Neuronal stem cell (in vitro differentiated cells): Measurements from ENCODE around the gene TMEM164.

Source experiments
- DNase-seq: peaks from one replicate; pipeline ENCODE4 v3.0.0-alpha.2; 2013; ENCODE audit warnings: low spot score
- H2AFZ ChIP-seq: one replicate; pipeline ENCODE4 v1.6.1; 2013; ENCODE audit warnings: mild to moderate bottlenecking, low read length, inconsistent platforms
- H2AK5ac ChIP-seq: 2 replicates; pipeline ENCODE4 v1.6.1; 2013; ENCODE audit warnings: low read depth, mild to moderate bottlenecking, inconsistent platforms, low read length, moderate library complexity, mixed read lengths
- H2BK120ac ChIP-seq: 2 replicates; pipeline ENCODE4 v1.6.1; 2013; ENCODE audit warnings: low read depth, mild to moderate bottlenecking, inconsistent platforms, low read length, moderate library complexity, mixed read lengths
- H2BK12ac ChIP-seq: one replicate; pipeline ENCODE4 v1.6.1; 2013; ENCODE audit warnings: low read length, inconsistent platforms
- H2BK15ac ChIP-seq: 2 replicates; pipeline ENCODE4 v1.6.1; 2013; ENCODE audit warnings: mild to moderate bottlenecking, low read length, inconsistent platforms, mixed read lengths
- H2BK5ac ChIP-seq: one replicate; pipeline ENCODE4 v1.6.1; 2013; ENCODE audit warnings: inconsistent platforms, mild to moderate bottlenecking, low read length, moderate library complexity
- H3K14ac ChIP-seq: one replicate; pipeline ENCODE4 v1.6.1; 2013; ENCODE audit warnings: low read length, inconsistent platforms
- H3K18ac ChIP-seq: 2 replicates; pipeline ENCODE4 v1.6.1; 2013; ENCODE audit warnings: low read length, inconsistent platforms
- H3K23ac ChIP-seq: 2 replicates; pipeline ENCODE4 v1.6.1; 2013; ENCODE audit warnings: low read depth, mild to moderate bottlenecking, mixed read lengths, low read length, inconsistent platforms; ENCODE audit not compliant: poor library complexity
- H3K27ac ChIP-seq: replicated peaks from 3 replicates; pipeline ENCODE4 v1.5.1; 2013; ENCODE audit warnings: low read length, inconsistent platforms
- H3K27me3 ChIP-seq, 3 experiments: 2 replicates each; pipeline ENCODE4 v1.6.1; 2013; ENCODE audit warnings: low read length in 3 of 3, mild to moderate bottlenecking in 2 of 3, inconsistent platforms in 1 of 3, low read depth in 1 of 3, mixed read lengths in 1 of 3, moderate library complexity in 1 of 3; ENCODE audit not compliant: control insufficient read depth in 3 of 3, insufficient read depth in 3 of 3
- H3K36me3 ChIP-seq, 2 donors: replicated peaks in 1 of 2; 2 replicates each; pipeline ENCODE4 v1.6.1; 2013; ENCODE audit warnings: low read length in 2 of 2; ENCODE audit not compliant: control insufficient read depth in 2 of 2, insufficient read depth in 2 of 2
- H3K4ac ChIP-seq: 2 replicates; pipeline ENCODE4 v1.6.1; 2013; ENCODE audit warnings: inconsistent platforms, mild to moderate bottlenecking, low read length, moderate library complexity
- H3K4me1 ChIP-seq, 2 donors: 1 replicate in 1 of 2; 2 replicates in 1 of 2; pipeline ENCODE4 v1.6.1; 2013; ENCODE audit warnings: low read length in 2 of 2, low read depth in 1 of 2; ENCODE audit not compliant: control insufficient read depth in 2 of 2, insufficient read depth in 1 of 2
- H3K4me2 ChIP-seq: one replicate; pipeline ENCODE4 v1.6.1; 2013; ENCODE audit warnings: mild to moderate bottlenecking, low read length, inconsistent platforms; ENCODE audit not compliant: insufficient read depth, poor library complexity, severe bottlenecking
- H3K4me3 ChIP-seq, 2 donors: 2 replicates each; pipeline ENCODE4 v1.5.1; 2013; ENCODE audit warnings: low read length in 2 of 2, mild to moderate bottlenecking in 2 of 2, inconsistent platforms in 1 of 2, moderate library complexity in 1 of 2
- H3K79me1 ChIP-seq: one replicate; pipeline ENCODE4 v1.6.1; 2013; ENCODE audit warnings: low read depth, mild to moderate bottlenecking, inconsistent platforms, low read length, moderate library complexity
- H3K9ac ChIP-seq: one replicate; pipeline ENCODE4 v1.6.1; 2013; ENCODE audit warnings: mild to moderate bottlenecking, low read depth, low read length, inconsistent platforms; ENCODE audit not compliant: poor library complexity
- H3K9me3 ChIP-seq, 2 donors: replicated peaks in 1 of 2; 2 replicates each; pipeline versions ENCODE3 to v1.6.1; 2013; ENCODE audit warnings: low read length in 2 of 2, mild to moderate bottlenecking in 2 of 2, inconsistent platforms in 1 of 2, low read depth in 1 of 2, mixed read lengths in 1 of 2, moderate library complexity in 1 of 2; ENCODE audit not compliant: control insufficient read depth in 2 of 2, insufficient read depth in 1 of 2
- H4K8ac ChIP-seq: one replicate; pipeline ENCODE4 v1.6.1; 2013; ENCODE audit warnings: low read depth, mild to moderate bottlenecking, inconsistent platforms, low read length, moderate library complexity
- H4K91ac ChIP-seq: one replicate; pipeline ENCODE4 v1.6.1; 2013; ENCODE audit warnings: low read length, low read depth, mild to moderate bottlenecking, inconsistent platforms; ENCODE audit not compliant: poor library complexity
- WGBS, 2 donors: extraction: QIAGEN DNeasy Blood & Tissue Kit; methylation state at CpG; one replicate each; pipeline ENCODE4 v1.1.7; 2013; ENCODE audit warnings: missing lambda C conversion rate in 2 of 2, mixed read lengths in 1 of 2; ENCODE audit not compliant: insufficient read length in 2 of 2, insufficient replicate concordance in 1 of 2; ENCODE audit errors: extremely low coverage in 2 of 2; 5-methylcytosine and 5-hydroxymethylcytosine counted together

TMEM164 gene

DNA sequence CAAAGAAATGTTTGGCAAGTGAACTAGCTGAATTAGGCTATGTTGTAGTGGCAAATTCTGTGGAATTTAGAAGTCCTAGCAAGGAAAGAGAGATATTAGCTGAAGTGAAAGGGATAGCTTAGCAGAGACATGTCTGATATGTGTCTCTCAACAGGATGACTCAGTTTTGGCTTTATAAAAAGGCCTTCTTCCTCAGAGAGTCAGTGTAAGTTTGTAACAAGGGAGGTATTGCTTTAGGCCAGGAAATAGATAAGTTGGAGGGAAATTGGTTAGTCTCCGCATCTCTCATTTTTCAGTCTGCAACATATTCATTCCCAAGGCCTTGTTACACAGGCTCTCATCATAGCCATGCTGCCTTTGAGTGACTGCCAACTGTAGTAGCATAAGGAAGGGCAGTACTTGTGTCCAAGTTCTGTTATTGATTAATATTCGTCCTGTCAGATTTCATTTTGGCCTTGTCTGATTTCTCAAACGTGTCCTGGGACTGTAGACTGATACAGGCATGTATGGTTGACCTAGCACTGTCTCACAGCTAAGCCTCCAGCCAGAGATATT lies 4.0 kb downstream of the TMEM164 start:
- no peak for DNase-seq
- Histone ChIP-seq H3K9me3 (no peaks in the 10 kb centered on the region), H3K79me1 (peaks cover 4% of the 10 kb centered on the region), H3K18ac (no peak overlapping the region), H3K36me3 (peaks cover 0 to 12% of the 10 kb centered on the region in 2 donors), H4K91ac (no peak overlapping the region), H3K4ac (no peak overlapping the region), H3K23ac (no peak overlapping the region), H3K4me3 (no peak overlapping the region), H2BK5ac (no peak overlapping the region), H3K9ac (no peak overlapping the region), H2AK5ac (no peak overlapping the region), H2BK12ac (no peak overlapping the region), H2BK120ac (no peak overlapping the region), H3K27ac (no peak overlapping the region), H4K8ac (no peak overlapping the region), H2BK15ac (no peak overlapping the region), H3K4me1 (peaks cover 5 to 8% of the 10 kb centered on the region in 2 donors), H3K14ac (no peak overlapping the region), H2AFZ (no peak overlapping the region), H3K4me2 (no peak overlapping the region), H3K27me3 (peaks cover 0 to 2% (median 0%) of the 10 kb centered on the region in 3 experiments)
- no CpG with 5 or more reads among the region's 3 CpGs for WGBS, 2 donors

DNA sequence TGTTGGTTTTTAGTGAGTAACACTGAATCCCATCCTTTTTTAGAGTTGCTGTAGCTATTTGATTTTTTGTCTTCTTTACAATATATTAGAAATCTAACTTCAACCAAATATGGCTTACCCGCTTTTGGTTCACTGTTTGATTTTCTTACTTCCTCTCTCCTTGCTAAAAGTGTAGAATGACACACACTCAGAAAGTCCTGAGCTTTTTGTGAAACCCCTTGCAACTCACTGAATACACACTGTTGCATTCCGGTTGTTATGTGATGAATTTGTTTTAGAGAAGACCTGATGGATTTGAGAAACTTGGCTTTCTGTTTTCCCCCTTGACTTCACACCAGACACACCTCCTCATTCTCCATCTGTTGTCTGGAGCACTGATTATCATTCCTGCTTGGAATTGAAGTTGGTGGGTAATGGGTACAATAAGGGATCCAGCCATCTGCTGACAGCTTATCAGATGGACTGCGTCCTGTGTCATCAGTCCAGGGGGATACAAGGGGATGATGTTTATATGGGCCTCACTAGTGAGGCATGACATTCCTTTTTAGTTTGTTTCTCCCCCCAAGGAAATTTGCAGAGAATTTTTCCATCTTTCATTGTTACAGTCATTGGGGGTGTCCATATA lies 5.2 kb downstream of the TMEM164 start:
- no peak for DNase-seq
- Histone ChIP-seq H3K36me3 (peaks cover 0 to 12% of the 10 kb centered on the region in 2 donors), H3K23ac (no peak overlapping the region), H3K18ac (no peak overlapping the region), H3K4me2 (no peak overlapping the region), H4K8ac (no peak overlapping the region), H2BK120ac (no peak overlapping the region), H3K9me3 (no peaks in the 10 kb centered on the region), H2AK5ac (no peak overlapping the region), H2AFZ (no peak overlapping the region), H3K4ac (no peak overlapping the region), H3K27ac (no peak overlapping the region), H2BK12ac (no peak overlapping the region), H2BK15ac (no peak overlapping the region), H3K4me3 (no peak overlapping the region), H3K27me3 (peaks cover 0 to 2% (median 0%) of the 10 kb centered on the region in 3 experiments), H4K91ac (no peak overlapping the region), H3K4me1 (peaks cover 2 to 8% of the 10 kb centered on the region in 2 donors), H3K79me1 (peaks cover 3% of the 10 kb centered on the region), H2BK5ac (no peak overlapping the region), H3K14ac (no peak overlapping the region), H3K9ac (no peak overlapping the region)
- no CpG with 5 or more reads among the region's 3 CpGs for WGBS, 2 donors

DNA sequence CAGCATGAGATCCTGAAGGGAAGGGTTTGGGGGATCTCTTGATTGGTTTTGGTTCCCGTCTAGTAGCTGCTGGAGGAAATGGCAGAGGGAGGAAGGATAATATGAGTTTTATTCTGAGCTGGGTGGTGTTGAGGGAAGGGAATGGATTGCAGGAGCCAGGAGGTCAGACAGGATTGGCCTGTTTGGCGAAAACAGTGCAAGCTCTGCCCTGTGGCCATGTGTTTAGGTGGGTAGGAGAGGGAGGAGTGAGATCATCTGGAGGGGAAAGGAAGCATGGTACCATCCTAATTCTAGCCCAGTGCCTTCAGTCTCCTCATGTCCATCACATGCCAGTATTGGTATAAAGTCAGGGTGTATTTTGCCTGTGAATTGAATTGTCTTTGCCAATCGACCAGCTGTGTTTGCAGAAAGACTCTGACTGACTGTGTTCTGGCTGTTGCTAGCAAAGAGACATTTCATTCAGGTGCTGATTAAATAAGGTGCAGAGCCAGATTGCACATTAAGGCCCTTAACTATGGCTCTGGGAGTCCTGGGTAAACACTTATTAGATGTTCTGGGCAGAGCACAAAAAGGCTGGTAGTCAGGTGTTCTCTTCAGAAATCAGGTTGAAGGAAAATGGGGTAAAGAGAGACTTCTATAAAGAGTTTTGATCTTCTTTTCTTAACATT lies 10.0 kb downstream of the TMEM164 start:
- WGBS, 2 donors, result no CpG with 5 or more reads among the region's 3 CpGs
- no peaks in the 10 kb centered on the region for H3K9me3 ChIP-seq
- no peaks in the 10 kb centered on the region for H3K79me1 ChIP-seq
- H3K4me1 ChIP-seq, result peaks cover 5 to 16% of the 10 kb centered on the region in 2 donors
- peaks cover 0 to 10% of the 10 kb centered on the region in 2 donors for H3K36me3 ChIP-seq
- no peak overlapping the region for H4K8ac ChIP-seq
- no peak overlapping the region for H2BK15ac ChIP-seq
- H3K9ac ChIP-seq, result no peak overlapping the region
- no peak overlapping the region for H2AK5ac ChIP-seq
- H3K27me3 ChIP-seq, result peaks cover 0 to 2% (median 0%) of the 10 kb centered on the region in 3 experiments
- H3K14ac ChIP-seq, result no peak overlapping the region
- H2BK120ac ChIP-seq, result no peak overlapping the region
- H3K23ac ChIP-seq, result no peak overlapping the region
- no peak overlapping the region for H3K4me3 ChIP-seq
- no peak overlapping the region for H3K27ac ChIP-seq
- no peak overlapping the region for H3K4me2 ChIP-seq
- H4K91ac ChIP-seq, result no peak overlapping the region
- H2BK12ac ChIP-seq, result no peak overlapping the region
- no peak overlapping the region for H3K18ac ChIP-seq
- no peak for DNase-seq
- H2AFZ ChIP-seq, result no peak overlapping the region
- no peak overlapping the region for H3K4ac ChIP-seq
- no peak overlapping the region for H2BK5ac ChIP-seq

DNA sequence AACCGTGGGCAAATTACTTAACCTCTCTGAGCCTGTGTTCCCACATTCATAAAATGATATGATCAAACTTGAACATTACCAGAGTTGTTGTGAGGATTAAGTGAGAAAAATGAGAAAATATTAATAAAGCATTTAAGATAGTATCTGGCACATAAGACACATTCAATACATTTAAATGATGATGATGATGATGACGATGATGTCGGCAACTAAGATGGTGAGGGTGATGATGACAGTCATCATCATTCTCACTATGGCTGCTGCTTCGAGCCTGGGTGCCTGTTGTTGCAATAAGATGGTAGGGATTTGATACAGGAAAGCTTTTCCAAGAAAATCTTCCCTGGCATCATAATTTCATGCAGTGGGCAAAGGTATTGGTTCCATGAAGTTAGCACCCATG lies 11.1 kb downstream of the TMEM164 start:
- Histone ChIP-seq H3K4me2 (no peak overlapping the region), H3K4me1 (peaks cover 5 to 16% of the 10 kb centered on the region in 2 donors), H2AFZ (no peak overlapping the region), H3K27ac (no peak overlapping the region), H3K18ac (no peak overlapping the region), H3K4ac (no peak overlapping the region), H3K27me3 (peaks cover 0 to 2% (median 0%) of the 10 kb centered on the region in 3 experiments), H3K4me3 (no peak overlapping the region), H3K9ac (no peak overlapping the region), H3K79me1 (no peaks in the 10 kb centered on the region), H3K14ac (no peak overlapping the region), H3K9me3 (no peaks in the 10 kb centered on the region), H2BK12ac (no peak overlapping the region), H2BK5ac (no peak overlapping the region), H3K36me3 (peaks cover 0 to 10% of the 10 kb centered on the region in 2 donors), H4K91ac (no peak overlapping the region), H3K23ac (no peak overlapping the region), H2BK120ac (no peak overlapping the region), H2AK5ac (no peak overlapping the region), H2BK15ac (no peak overlapping the region), H4K8ac (no peak overlapping the region)
- WGBS, 2 donors, result no CpG with 5 or more reads among the region's 4 CpGs
- no peak for DNase-seq
